H9 (cell line): Measurements from ENCODE around the gene STX11. TPM values are rescaled to one million over a fixed set of nuclear protein-coding genes. Genes with fewer than 3 reads are reported as not detected.

Experiments
- DNase-seq: peaks from one replicate; pipeline ENCODE4 v3.0.0-alpha.2; 2017
- H2AFZ ChIP-seq: one replicate; pipeline ENCODE4 v1.6.1; 2013; ENCODE audit warnings: mild to moderate bottlenecking, low read length, control low read depth, moderate library complexity
- H2AK5ac ChIP-seq: 2 replicates; pipeline ENCODE4 v1.6.1; 2013; ENCODE audit warnings: low read length, control low read depth, mixed read lengths; ENCODE audit not compliant: insufficient read length
- H2BK120ac ChIP-seq: one replicate; pipeline ENCODE4 v1.6.1; 2013; ENCODE audit warnings: low read depth, mild to moderate bottlenecking, low read length, control low read depth, inconsistent platforms; ENCODE audit not compliant: poor library complexity, severe bottlenecking
- H2BK12ac ChIP-seq: 2 replicates; pipeline ENCODE4 v1.6.1; 2013; ENCODE audit warnings: low read length, control low read depth, mixed read lengths, low read depth; ENCODE audit not compliant: insufficient read length
- H2BK15ac ChIP-seq: 2 replicates; pipeline ENCODE4 v1.6.1; 2013; ENCODE audit warnings: low read depth, low read length, control low read depth
- H2BK20ac ChIP-seq: one replicate; pipeline ENCODE4 v1.6.1; 2013; ENCODE audit warnings: low read depth, mild to moderate bottlenecking, low read length, control low read depth, inconsistent platforms; ENCODE audit not compliant: poor library complexity, severe bottlenecking
- H2BK5ac ChIP-seq: 2 replicates; pipeline ENCODE4 v1.6.1; 2013; ENCODE audit warnings: low read length, control low read depth, mixed read lengths; ENCODE audit not compliant: insufficient read length
- H3K14ac ChIP-seq: 2 replicates; pipeline ENCODE4 v1.6.1; 2013; ENCODE audit warnings: low read length, control low read depth; ENCODE audit not compliant: insufficient read depth
- H3K18ac ChIP-seq: 2 replicates; pipeline ENCODE4 v1.6.1; 2013; ENCODE audit warnings: low read depth, mild to moderate bottlenecking, mixed read lengths, low read length, control low read depth; ENCODE audit not compliant: insufficient read length
- H3K23ac ChIP-seq: 2 replicates; pipeline ENCODE4 v1.6.1; 2013; ENCODE audit warnings: low read length, control low read depth, mixed read lengths, low read depth; ENCODE audit not compliant: insufficient read length
- H3K23me2 ChIP-seq: 2 replicates; pipeline ENCODE4 v1.6.1; 2013; ENCODE audit warnings: low read depth, mild to moderate bottlenecking, mixed read lengths, low read length, control low read depth; ENCODE audit not compliant: insufficient read length, poor library complexity, severe bottlenecking
- H3K27ac ChIP-seq: 2 replicates; pipeline ENCODE4 v1.5.1; 2013; ENCODE audit warnings: low read length, control low read depth, mixed read lengths, low read depth; ENCODE audit not compliant: insufficient read length
- H3K27me3 ChIP-seq: 2 replicates; pipeline ENCODE4 v1.6.1; 2013; ENCODE audit warnings: low read length, control low read depth, inconsistent platforms; ENCODE audit not compliant: insufficient read depth
- H3K4ac ChIP-seq: 2 replicates; pipeline ENCODE4 v1.6.1; 2013; ENCODE audit warnings: low read depth, mild to moderate bottlenecking, control low read depth, inconsistent platforms, low read length, moderate library complexity
- H3K4me1 ChIP-seq: 2 replicates; pipeline ENCODE4 v1.6.1; 2013; ENCODE audit warnings: low read length, control low read depth, inconsistent platforms; ENCODE audit not compliant: insufficient read depth
- H3K4me2 ChIP-seq: 2 replicates; pipeline ENCODE4 v1.6.1; 2013; ENCODE audit warnings: low read length, control low read depth, mixed read lengths; ENCODE audit not compliant: insufficient read length, insufficient read depth
- H3K56ac ChIP-seq: 2 replicates; pipeline ENCODE4 v1.6.1; 2013; ENCODE audit warnings: low read depth, mild to moderate bottlenecking, mixed read lengths, low read length, control low read depth; ENCODE audit not compliant: insufficient read length
- H3K79me1 ChIP-seq: 2 replicates; pipeline ENCODE4 v1.6.1; 2013; ENCODE audit warnings: low read depth, mild to moderate bottlenecking, moderate library complexity, low read length, control low read depth, inconsistent platforms; ENCODE audit not compliant: insufficient read depth, poor library complexity, severe bottlenecking
- H3K79me2 ChIP-seq: 2 replicates; pipeline ENCODE4 v1.6.1; 2013; ENCODE audit warnings: low read length, control low read depth, inconsistent platforms; ENCODE audit not compliant: insufficient read depth
- H3K9ac ChIP-seq: 2 replicates; pipeline ENCODE4 v1.6.1; 2013; ENCODE audit warnings: low read length, control low read depth, mixed read lengths; ENCODE audit not compliant: insufficient read length; ENCODE audit errors: extremely low read depth
- H3K9me3 ChIP-seq: one replicate; pipeline ENCODE4 v1.6.1; 2013; ENCODE audit warnings: low read depth, low read length, inconsistent platforms; ENCODE audit not compliant: control insufficient read depth
- H3T11ph ChIP-seq: one replicate; pipeline ENCODE4 v1.6.1; 2013; ENCODE audit warnings: mild to moderate bottlenecking, low read length, control low read depth, inconsistent platforms
- H4K20me1 ChIP-seq: one replicate; pipeline ENCODE4 v1.6.1; 2013; ENCODE audit not compliant: control insufficient read depth, insufficient read length, insufficient read depth
- H4K5ac ChIP-seq: 2 replicates; pipeline ENCODE4 v1.6.1; 2013; ENCODE audit warnings: low read depth, mild to moderate bottlenecking, mixed read lengths, low read length, control low read depth; ENCODE audit not compliant: insufficient read length
- H4K8ac ChIP-seq: replicated peaks from 2 replicates; pipeline ENCODE4 v1.6.1; 2013; ENCODE audit warnings: low read length, control low read depth, mixed read lengths, low read depth; ENCODE audit not compliant: insufficient read length
- H4K91ac ChIP-seq: 2 replicates; pipeline ENCODE4 v1.6.1; 2013; ENCODE audit warnings: low read depth, mild to moderate bottlenecking, moderate library complexity, mixed read lengths, low read length, control low read depth; ENCODE audit not compliant: insufficient read length
- H3K27ac Mint-ChIP-seq, 3 experiments: 2 replicates in 2 of 3; 3 replicates in 1 of 3; pipeline ENCODE4 v1.8.0; 2020 to 2021; ENCODE audit warnings: mixed read lengths in 3 of 3, mild to moderate bottlenecking in 1 of 3, moderate library complexity in 1 of 3
- H3K27me3 Mint-ChIP-seq: 2 replicates; pipeline ENCODE4 v1.8.0; 2021; ENCODE audit warnings: low read depth, mild to moderate bottlenecking, moderate library complexity, mixed read lengths
- H3K36me3 Mint-ChIP-seq, 3 experiments: 2 replicates in 2 of 3; 3 replicates in 1 of 3; pipeline ENCODE4 v1.8.0; 2020 to 2021; ENCODE audit warnings: low read depth in 3 of 3, mixed read lengths in 3 of 3; ENCODE audit not compliant: insufficient read depth in 1 of 3
- H3K4me1 Mint-ChIP-seq, 2 experiments: 2 replicates each; pipeline ENCODE4 v1.8.0; 2020; ENCODE audit warnings: mixed read lengths in 2 of 2
- H3K4me3 Mint-ChIP-seq, 2 experiments: 2 replicates in 1 of 2; 3 replicates in 1 of 2; pipeline ENCODE4 v1.8.0; 2020 to 2021; ENCODE audit warnings: mild to moderate bottlenecking in 2 of 2, mixed read lengths in 2 of 2, moderate library complexity in 1 of 2
- H3K9me3 Mint-ChIP-seq, 2 experiments: 2 replicates in 1 of 2; 3 replicates in 1 of 2; pipeline ENCODE4 v1.8.0; 2020; ENCODE audit warnings: mild to moderate bottlenecking in 2 of 2, mixed read lengths in 2 of 2, moderate library complexity in 1 of 2
- WGBS: extraction: QIAGEN DNeasy Blood & Tissue Kit; methylation state at CpG from one replicate; pipeline ENCODE4 v1.1.7; 2013; ENCODE audit warnings: missing lambda C conversion rate, low lambda C conversion rate, mixed read lengths; ENCODE audit not compliant: insufficient read length; ENCODE audit errors: extremely low coverage; 5-methylcytosine and 5-hydroxymethylcytosine counted together
- total RNA-seq: library from RNA; stranded (reverse); gene quantifications from 2 replicates; pipeline ENCODE4 v1.2.1, GENCODE V29; 2021
- TF ChIP-seq, protein P1 (sequence below): fragments of 200-600 bp; sonication (generic); conservative IDR thresholded peaks from 3 replicates; pipeline ENCODE4 v1.8.0; 2021; ENCODE audit warnings: antibody characterized with exemption, mild to moderate bottlenecking

The STX11 gene
- total RNA-seq, 1 experiment from 2014 or later = 0.22 TPM

DNA sequence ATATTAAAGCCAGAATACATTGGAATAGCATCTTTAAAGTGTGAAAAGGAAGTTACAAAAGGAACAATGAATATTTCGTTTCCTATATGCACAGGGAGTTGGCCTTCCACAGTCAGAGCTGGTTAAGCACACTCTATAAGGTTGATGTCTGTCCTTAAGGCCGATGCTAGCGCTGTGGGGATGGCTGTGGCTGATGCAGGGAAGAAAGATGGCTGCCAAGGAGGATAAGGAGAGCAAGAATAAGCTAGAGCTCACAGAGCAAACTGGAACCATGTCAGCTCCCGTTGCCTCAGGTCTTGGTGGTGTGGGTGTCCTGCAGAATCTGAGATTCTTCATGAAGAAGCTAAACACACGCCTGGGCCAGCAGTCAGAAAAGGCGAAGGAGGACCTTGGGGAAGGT, 20.8 kb upstream of the STX11 start:
- Histone ChIP-seq H4K8ac (no peak overlapping the region), H2BK12ac (no peak overlapping the region), H3K27ac (no peak overlapping the region), H3K79me2 (no peaks in the 10 kb centered on the region), H4K20me1 (no peaks in the 10 kb centered on the region), H2BK120ac (no peak overlapping the region), H3K56ac (no peak overlapping the region), H3T11ph (no peak overlapping the region), H3K4me1 (no peaks in the 10 kb centered on the region), H3K9ac (no peak overlapping the region), H4K91ac (no peak overlapping the region), H4K5ac (no peak overlapping the region), H3K18ac (no peak overlapping the region), H3K23me2 (no peaks in the 10 kb centered on the region), H3K4me2 (no peak overlapping the region), H2AK5ac (no peak overlapping the region), H3K9me3 (no peaks in the 10 kb centered on the region), H3K79me1 (no peaks in the 10 kb centered on the region), H3K27me3 (no peaks in the 10 kb centered on the region), H3K23ac (no peak overlapping the region), H2BK20ac (no peak overlapping the region), H2BK15ac (no peak overlapping the region), H2AFZ (no peak overlapping the region), H3K14ac (no peak overlapping the region), H2BK5ac (peak overlapping the region; percentile 64), H3K4ac (no peak overlapping the region)
- H3K27me3 Mint-ChIP-seq = peaks cover 4% of the 10 kb centered on the region
- no peak overlapping the region for H3K4me3 Mint-ChIP-seq
- TF ChIP-seq, protein P1, sequence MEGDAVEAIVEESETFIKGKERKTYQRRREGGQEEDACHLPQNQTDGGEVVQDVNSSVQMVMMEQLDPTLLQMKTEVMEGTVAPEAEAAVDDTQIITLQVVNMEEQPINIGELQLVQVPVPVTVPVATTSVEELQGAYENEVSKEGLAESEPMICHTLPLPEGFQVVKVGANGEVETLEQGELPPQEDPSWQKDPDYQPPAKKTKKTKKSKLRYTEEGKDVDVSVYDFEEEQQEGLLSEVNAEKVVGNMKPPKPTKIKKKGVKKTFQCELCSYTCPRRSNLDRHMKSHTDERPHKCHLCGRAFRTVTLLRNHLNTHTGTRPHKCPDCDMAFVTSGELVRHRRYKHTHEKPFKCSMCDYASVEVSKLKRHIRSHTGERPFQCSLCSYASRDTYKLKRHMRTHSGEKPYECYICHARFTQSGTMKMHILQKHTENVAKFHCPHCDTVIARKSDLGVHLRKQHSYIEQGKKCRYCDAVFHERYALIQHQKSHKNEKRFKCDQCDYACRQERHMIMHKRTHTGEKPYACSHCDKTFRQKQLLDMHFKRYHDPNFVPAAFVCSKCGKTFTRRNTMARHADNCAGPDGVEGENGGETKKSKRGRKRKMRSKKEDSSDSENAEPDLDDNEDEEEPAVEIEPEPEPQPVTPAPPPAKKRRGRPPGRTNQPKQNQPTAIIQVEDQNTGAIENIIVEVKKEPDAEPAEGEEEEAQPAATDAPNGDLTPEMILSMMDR = no peak
- no CpG with 5 or more reads among the region's 6 CpGs for WGBS
- no peaks in the 10 kb centered on the region for H3K36me3 Mint-ChIP-seq
- H3K4me1 Mint-ChIP-seq = no peaks in the 10 kb centered on the region
- no peaks in the 10 kb centered on the region for H3K9me3 Mint-ChIP-seq
- H3K27ac Mint-ChIP-seq = no peak overlapping the region
- no peak for DNase-seq
